ENCODE results near the gene BCAP31.

Gene BCAP31

GRCh38 chrX:153717445-153717844 is 6.7 kb downstream of the BCAP31 start:
- DNase-seq (ENCODE audit: low spot score) = no peak
- no peak for TF ChIP-seq CTCF (IDR thresholded peaks at IDR 0.05; ENCODE audit: poor library complexity, severe bottlenecking)
- Histone ChIP-seq H3K9me3 (ENCODE audit: severe bottlenecking) (no peaks in the 10 kb centered on the region), H3K36me3 (ENCODE audit: low read depth) (peaks cover 82% of the 10 kb centered on the region), H3K27me3 (ENCODE audit: insufficient read depth, poor library complexity, severe bottlenecking) (no peaks in the 10 kb centered on the region), H3K27ac (ENCODE audit: poor library complexity, severe bottlenecking) (no peak overlapping the region), H3K4me1 (ENCODE audit: insufficient read depth, poor library complexity, severe bottlenecking) (no peaks in the 10 kb centered on the region), H3K4me3 (ENCODE audit: severe bottlenecking) (no peak overlapping the region)
- no peak for ATAC-seq (ENCODE audit: low read depth)

GRCh38 chrX:153714256-153714655 is 9.9 kb downstream of the BCAP31 start:
- Histone ChIP-seq H3K36me3 (ENCODE audit: low read depth) (peaks cover 56% of the 10 kb centered on the region), H3K9me3 (ENCODE audit: severe bottlenecking) (no peaks in the 10 kb centered on the region), H3K27ac (ENCODE audit: poor library complexity, severe bottlenecking) (no peak overlapping the region), H3K4me3 (ENCODE audit: severe bottlenecking) (no peak overlapping the region), H3K4me1 (ENCODE audit: insufficient read depth, poor library complexity, severe bottlenecking) (no peaks in the 10 kb centered on the region), H3K27me3 (ENCODE audit: insufficient read depth, poor library complexity, severe bottlenecking) (no peaks in the 10 kb centered on the region)
- no peak for DNase-seq (ENCODE audit: low spot score)
- TF ChIP-seq CTCF (IDR thresholded peaks at IDR 0.05; ENCODE audit: poor library complexity, severe bottlenecking) = no peak
- ATAC-seq (ENCODE audit: low read depth) = no peak

- H3K36me3 ChIP-seq (ENCODE audit: low read depth) = peaks cover 29% of the 10 kb centered on the region
- H3K9me3 ChIP-seq (ENCODE audit: severe bottlenecking) = no peaks in the 10 kb centered on the region
- peak overlapping the region; percentile 60 for H3K27ac ChIP-seq (ENCODE audit: poor library complexity, severe bottlenecking)
- no peaks in the 10 kb centered on the region for H3K27me3 ChIP-seq (ENCODE audit: insufficient read depth, poor library complexity, severe bottlenecking)
- no peak overlapping the region for H3K4me3 ChIP-seq (ENCODE audit: severe bottlenecking)
- no peak for DNase-seq (ENCODE audit: low spot score)
- TF ChIP-seq CTCF (IDR thresholded peaks at IDR 0.05; ENCODE audit: poor library complexity, severe bottlenecking) = no peak
- ATAC-seq (ENCODE audit: low read depth) = no peak
- no peaks in the 10 kb centered on the region for H3K4me1 ChIP-seq (ENCODE audit: insufficient read depth, poor library complexity, severe bottlenecking)
Observed at GRCh38 chrX:153709726-153710674, 14.2 kb downstream of the BCAP31 start.

GRCh38 chrX:153708415-153708814 is 15.8 kb downstream of the BCAP31 start:
- no peaks in the 10 kb centered on the region for H3K27me3 ChIP-seq (ENCODE audit: insufficient read depth, poor library complexity, severe bottlenecking)
- peak; percentile 87 for ATAC-seq (ENCODE audit: low read depth)

More at GRCh38 chrX:153708415-153708814, 15.8 kb downstream of the BCAP31 start:
- Histone ChIP-seq H3K9me3 (ENCODE audit: severe bottlenecking) (no peaks in the 10 kb centered on the region), H3K4me1 (ENCODE audit: insufficient read depth, poor library complexity, severe bottlenecking) (no peaks in the 10 kb centered on the region), H3K36me3 (ENCODE audit: low read depth) (peaks cover 14% of the 10 kb centered on the region; the same call in 1 of the 2 replicates), H3K27ac (ENCODE audit: poor library complexity, severe bottlenecking) (peak overlapping the region; percentile 60), H3K4me3 (ENCODE audit: severe bottlenecking) (no peak overlapping the region)
- peak; percentile 61 for TF ChIP-seq CTCF (IDR thresholded peaks at IDR 0.05; ENCODE audit: poor library complexity, severe bottlenecking)
- DNase-seq (ENCODE audit: low spot score) = peak; percentile 83

All from RWPE2 (cell line).